ENCODE data around the gene NBEA. TPM values are rescaled to one million over a fixed set of nuclear protein-coding genes. Genes with fewer than 3 reads are reported as not detected.

NBEA gene
- total and polyA plus RNA-seq, 2 experiments from 2014 or later = 9.1 to 29.1 TPM

DNA sequence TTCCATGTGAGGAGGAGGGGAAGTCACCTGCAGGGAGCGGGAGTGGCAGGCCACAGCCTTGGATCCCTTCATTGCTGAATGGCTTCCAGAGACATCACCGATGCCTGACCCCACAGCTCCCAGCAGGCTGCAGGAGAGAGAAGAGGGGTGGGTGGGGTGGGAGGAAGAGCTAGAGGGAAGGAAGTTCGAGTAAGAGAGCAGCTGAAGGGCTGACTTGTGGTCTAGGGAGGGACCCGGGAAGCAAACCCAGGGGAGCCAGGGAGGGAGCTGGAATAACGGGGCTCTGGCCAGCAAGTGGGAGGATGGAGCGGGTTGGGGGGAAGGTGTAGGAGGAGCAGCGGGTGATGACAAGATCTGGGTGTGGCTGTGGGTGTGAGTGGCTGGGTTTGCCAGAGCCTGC, 764.2 kb downstream of the NBEA start:
- no peaks in the 10 kb centered on the region; the same call in 2 of the 3 replicates for H3K9me3 Mint-ChIP-seq
- H4K20me1 ChIP-seq (replicated peaks; ENCODE audit: insufficient read depth) = no peaks in the 10 kb centered on the region
- H3K4me3 Mint-ChIP-seq = no peak overlapping the region

More for the DNA sequence above, 764.2 kb downstream of the NBEA start:
- no peak for TF ChIP-seq NANOG (IDR thresholded peaks at IDR 0.05; ENCODE audit: borderline replicate concordance)
- TF ChIP-seq, protein P1, sequence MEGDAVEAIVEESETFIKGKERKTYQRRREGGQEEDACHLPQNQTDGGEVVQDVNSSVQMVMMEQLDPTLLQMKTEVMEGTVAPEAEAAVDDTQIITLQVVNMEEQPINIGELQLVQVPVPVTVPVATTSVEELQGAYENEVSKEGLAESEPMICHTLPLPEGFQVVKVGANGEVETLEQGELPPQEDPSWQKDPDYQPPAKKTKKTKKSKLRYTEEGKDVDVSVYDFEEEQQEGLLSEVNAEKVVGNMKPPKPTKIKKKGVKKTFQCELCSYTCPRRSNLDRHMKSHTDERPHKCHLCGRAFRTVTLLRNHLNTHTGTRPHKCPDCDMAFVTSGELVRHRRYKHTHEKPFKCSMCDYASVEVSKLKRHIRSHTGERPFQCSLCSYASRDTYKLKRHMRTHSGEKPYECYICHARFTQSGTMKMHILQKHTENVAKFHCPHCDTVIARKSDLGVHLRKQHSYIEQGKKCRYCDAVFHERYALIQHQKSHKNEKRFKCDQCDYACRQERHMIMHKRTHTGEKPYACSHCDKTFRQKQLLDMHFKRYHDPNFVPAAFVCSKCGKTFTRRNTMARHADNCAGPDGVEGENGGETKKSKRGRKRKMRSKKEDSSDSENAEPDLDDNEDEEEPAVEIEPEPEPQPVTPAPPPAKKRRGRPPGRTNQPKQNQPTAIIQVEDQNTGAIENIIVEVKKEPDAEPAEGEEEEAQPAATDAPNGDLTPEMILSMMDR (conservative IDR thresholded peaks at IDR 0.05; ENCODE audit: low read depth in 2 of 2) = no peak
- TF ChIP-seq JUNB (IDR thresholded peaks at IDR 0.05; ENCODE audit: unreplicated experiment) = no peak
- TF ChIP-seq, protein P2, sequence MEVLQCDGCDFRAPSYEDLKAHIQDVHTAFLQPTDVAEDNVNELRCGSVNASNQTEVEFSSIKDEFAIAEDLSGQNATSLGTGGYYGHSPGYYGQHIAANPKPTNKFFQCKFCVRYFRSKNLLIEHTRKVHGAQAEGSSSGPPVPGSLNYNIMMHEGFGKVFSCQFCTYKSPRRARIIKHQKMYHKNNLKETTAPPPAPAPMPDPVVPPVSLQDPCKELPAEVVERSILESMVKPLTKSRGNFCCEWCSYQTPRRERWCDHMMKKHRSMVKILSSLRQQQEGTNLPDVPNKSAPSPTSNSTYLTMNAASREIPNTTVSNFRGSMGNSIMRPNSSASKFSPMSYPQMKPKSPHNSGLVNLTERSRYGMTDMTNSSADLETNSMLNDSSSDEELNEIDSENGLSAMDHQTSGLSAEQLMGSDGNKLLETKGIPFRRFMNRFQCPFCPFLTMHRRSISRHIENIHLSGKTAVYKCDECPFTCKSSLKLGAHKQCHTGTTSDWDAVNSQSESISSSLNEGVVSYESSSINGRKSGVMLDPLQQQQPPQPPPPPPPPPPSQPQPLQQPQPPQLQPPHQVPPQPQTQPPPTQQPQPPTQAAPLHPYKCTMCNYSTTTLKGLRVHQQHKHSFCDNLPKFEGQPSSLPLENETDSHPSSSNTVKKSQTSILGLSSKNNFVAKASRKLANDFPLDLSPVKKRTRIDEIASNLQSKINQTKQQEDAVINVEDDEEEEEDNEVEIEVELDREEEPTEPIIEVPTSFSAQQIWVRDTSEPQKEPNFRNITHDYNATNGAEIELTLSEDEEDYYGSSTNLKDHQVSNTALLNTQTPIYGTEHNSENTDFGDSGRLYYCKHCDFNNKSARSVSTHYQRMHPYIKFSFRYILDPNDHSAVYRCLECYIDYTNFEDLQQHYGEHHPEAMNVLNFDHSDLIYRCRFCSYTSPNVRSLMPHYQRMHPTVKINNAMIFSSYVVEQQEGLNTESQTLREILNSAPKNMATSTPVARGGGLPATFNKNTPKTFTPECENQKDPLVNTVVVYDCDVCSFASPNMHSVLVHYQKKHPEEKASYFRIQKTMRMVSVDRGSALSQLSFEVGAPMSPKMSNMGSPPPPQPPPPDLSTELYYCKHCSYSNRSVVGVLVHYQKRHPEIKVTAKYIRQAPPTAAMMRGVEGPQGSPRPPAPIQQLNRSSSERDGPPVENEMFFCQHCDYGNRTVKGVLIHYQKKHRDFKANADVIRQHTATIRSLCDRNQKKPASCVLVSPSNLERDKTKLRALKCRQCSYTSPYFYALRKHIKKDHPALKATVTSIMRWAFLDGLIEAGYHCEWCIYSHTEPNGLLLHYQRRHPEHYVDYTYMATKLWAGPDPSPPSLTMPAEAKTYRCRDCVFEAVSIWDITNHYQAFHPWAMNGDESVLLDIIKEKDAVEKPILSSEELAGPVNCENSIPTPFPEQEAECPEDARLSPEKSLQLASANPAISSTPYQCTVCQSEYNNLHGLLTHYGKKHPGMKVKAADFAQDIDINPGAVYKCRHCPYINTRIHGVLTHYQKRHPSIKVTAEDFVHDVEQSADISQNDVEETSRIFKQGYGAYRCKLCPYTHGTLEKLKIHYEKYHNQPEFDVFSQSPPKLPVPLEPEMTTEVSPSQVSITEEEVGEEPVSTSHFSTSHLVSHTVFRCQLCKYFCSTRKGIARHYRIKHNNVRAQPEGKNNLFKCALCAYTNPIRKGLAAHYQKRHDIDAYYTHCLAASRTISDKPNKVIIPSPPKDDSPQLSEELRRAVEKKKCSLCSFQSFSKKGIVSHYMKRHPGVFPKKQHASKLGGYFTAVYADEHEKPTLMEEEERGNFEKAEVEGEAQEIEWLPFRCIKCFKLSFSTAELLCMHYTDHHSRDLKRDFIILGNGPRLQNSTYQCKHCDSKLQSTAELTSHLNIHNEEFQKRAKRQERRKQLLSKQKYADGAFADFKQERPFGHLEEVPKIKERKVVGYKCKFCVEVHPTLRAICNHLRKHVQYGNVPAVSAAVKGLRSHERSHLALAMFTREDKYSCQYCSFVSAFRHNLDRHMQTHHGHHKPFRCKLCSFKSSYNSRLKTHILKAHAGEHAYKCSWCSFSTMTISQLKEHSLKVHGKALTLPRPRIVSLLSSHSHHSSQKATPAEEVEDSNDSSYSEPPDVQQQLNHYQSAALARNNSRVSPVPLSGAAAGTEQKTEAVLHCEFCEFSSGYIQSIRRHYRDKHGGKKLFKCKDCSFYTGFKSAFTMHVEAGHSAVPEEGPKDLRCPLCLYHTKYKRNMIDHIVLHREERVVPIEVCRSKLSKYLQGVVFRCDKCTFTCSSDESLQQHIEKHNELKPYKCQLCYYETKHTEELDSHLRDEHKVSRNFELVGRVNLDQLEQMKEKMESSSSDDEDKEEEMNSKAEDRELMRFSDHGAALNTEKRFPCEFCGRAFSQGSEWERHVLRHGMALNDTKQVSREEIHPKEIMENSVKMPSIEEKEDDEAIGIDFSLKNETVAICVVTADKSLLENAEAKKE (CRISPR knock-in tag; IDR thresholded peaks at IDR 0.05) = no peak
- no peak for TF ChIP-seq ZNF114 (CRISPR knock-in tag; IDR thresholded peaks at IDR 0.05)
- no peak for TF ChIP-seq EZH2 (IDR thresholded peaks at IDR 0.05; ENCODE audit: low read depth, unreplicated experiment)
- TF ChIP-seq STAT1 (IDR thresholded peaks at IDR 0.05; ENCODE audit: unreplicated experiment) = no peak
- no peak for TF ChIP-seq ZNF331 (CRISPR knock-in tag; IDR thresholded peaks at IDR 0.05; ENCODE audit: low read depth)
- TF ChIP-seq, protein P3, sequence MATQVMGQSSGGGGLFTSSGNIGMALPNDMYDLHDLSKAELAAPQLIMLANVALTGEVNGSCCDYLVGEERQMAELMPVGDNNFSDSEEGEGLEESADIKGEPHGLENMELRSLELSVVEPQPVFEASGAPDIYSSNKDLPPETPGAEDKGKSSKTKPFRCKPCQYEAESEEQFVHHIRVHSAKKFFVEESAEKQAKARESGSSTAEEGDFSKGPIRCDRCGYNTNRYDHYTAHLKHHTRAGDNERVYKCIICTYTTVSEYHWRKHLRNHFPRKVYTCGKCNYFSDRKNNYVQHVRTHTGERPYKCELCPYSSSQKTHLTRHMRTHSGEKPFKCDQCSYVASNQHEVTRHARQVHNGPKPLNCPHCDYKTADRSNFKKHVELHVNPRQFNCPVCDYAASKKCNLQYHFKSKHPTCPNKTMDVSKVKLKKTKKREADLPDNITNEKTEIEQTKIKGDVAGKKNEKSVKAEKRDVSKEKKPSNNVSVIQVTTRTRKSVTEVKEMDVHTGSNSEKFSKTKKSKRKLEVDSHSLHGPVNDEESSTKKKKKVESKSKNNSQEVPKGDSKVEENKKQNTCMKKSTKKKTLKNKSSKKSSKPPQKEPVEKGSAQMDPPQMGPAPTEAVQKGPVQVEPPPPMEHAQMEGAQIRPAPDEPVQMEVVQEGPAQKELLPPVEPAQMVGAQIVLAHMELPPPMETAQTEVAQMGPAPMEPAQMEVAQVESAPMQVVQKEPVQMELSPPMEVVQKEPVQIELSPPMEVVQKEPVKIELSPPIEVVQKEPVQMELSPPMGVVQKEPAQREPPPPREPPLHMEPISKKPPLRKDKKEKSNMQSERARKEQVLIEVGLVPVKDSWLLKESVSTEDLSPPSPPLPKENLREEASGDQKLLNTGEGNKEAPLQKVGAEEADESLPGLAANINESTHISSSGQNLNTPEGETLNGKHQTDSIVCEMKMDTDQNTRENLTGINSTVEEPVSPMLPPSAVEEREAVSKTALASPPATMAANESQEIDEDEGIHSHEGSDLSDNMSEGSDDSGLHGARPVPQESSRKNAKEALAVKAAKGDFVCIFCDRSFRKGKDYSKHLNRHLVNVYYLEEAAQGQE (IDR thresholded peaks at IDR 0.05; ENCODE audit: unreplicated experiment) = no peak
- TF ChIP-seq, protein P4, sequence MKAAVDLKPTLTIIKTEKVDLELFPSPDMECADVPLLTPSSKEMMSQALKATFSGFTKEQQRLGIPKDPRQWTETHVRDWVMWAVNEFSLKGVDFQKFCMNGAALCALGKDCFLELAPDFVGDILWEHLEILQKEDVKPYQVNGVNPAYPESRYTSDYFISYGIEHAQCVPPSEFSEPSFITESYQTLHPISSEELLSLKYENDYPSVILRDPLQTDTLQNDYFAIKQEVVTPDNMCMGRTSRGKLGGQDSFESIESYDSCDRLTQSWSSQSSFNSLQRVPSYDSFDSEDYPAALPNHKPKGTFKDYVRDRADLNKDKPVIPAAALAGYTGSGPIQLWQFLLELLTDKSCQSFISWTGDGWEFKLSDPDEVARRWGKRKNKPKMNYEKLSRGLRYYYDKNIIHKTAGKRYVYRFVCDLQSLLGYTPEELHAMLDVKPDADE (IDR thresholded peaks at IDR 0.05) = no peak
- Histone ChIP-seq H2AFZ (no peak overlapping the region), H3K9me2 (ENCODE audit: insufficient read depth) (peaks cover 13% of the 10 kb centered on the region; the same call in 1 of the 2 replicates), H3K27me3 (ENCODE audit: insufficient read depth) (no peaks in the 10 kb centered on the region), H3K4me3 (no peak overlapping the region), H3K27ac (ENCODE audit: low read depth) (no peak overlapping the region), H3K36me3 (ENCODE audit: insufficient read depth) (no peaks in the 10 kb centered on the region), H3K4me1 (ENCODE audit: insufficient read depth) (no peaks in the 10 kb centered on the region), H3K4me2 (no peak overlapping the region), H3F3A (replicated peaks; ENCODE audit: low read depth) (no peaks in the 10 kb centered on the region), H3K79me2 (replicated peaks; ENCODE audit: insufficient read depth) (no peaks in the 10 kb centered on the region)
- Mint-ChIP-seq H3K36me3 (ENCODE audit: low read depth) (no peaks in the 10 kb centered on the region), H3K27ac (no peak overlapping the region), H3K27me3 (ENCODE audit: insufficient read depth, low read depth, poor library complexity) (peaks cover 7% of the 10 kb centered on the region), H3K4me1 (peaks cover 2% of the 10 kb centered on the region; the same call in 2 of the 3 replicates)
- DNase-seq (ENCODE audit: low spot score) (no peak), ATAC-seq (no peak)

All from GM23338 (cell line).